Adipose tissue (tissue), 3 donors: ENCODE measurements around the gene VEGFA. TPM values are rescaled to one million over a fixed set of nuclear protein-coding genes. Genes with fewer than 3 reads are reported as not detected.

Source experiments
- H3K27ac ChIP-seq: one replicate; pipeline ENCODE4 v1.5.1; 2013; ENCODE audit warnings: low read depth, low read length
- WGBS, 3 donors: extraction: QIAGEN DNeasy Blood & Tissue Kit; methylation state at CpG; one replicate each; pipeline ENCODE4 v1.1.7; 2013; 5-methylcytosine and 5-hydroxymethylcytosine counted together
- polyA plus RNA-seq, 3 donors: library from polyadenylated mRNA; stranded (reverse); fragments of 200-250 nt; gene quantifications; one replicate each; pipeline ENCODE4 v1.2.3, GENCODE V29; 2013
- donor health status: healthy with polysubstance abuse.
- donor health status: Bipolar disorder and iron deficiency.
- donor health status: healthy.

The VEGFA gene
- polyA plus RNA-seq, 3 donors: 67.5 to 260 (median 90.8) TPM

GRCh38 chr6:43778131-43778855 is 8.3 kb downstream of the VEGFA start:
- H3K27ac ChIP-seq: no peak overlapping the region
- WGBS, 3 donors: 42 to 81% (median 79%) methylated on average over 4 of the region's 4 CpGs

- 67 to 89% (median 87%) methylated on average over 12 of the region's 12 CpGs for WGBS, 3 donors
- H3K27ac ChIP-seq: no peak overlapping the region
Observed at GRCh38 chr6:43778976-43779851, 9.2 kb downstream of the VEGFA start.

DNA sequence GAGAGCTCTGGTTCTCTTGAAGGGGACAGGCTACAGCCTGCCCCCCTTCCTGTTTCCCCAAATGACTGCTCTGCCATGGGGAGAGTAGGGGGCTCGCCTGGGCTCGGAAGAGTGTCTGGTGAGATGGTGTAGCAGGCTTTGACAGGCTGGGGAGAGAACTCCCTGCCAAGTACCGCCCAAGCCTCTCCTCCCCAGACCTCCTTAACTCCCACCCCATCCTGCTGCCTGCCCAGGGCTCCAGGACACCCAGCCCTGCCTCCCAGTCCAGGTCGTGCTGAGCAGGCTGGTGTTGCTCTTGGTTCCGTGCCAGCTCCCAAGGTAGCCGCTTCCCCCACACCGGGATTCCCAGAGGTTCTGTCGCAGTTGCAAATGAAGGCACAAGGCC is 9.8 kb downstream of the VEGFA start:
- 28 to 75% (median 72%) methylated on average over 8 of the region's 8 CpGs for WGBS, 3 donors
- no peak overlapping the region for H3K27ac ChIP-seq

DNA sequence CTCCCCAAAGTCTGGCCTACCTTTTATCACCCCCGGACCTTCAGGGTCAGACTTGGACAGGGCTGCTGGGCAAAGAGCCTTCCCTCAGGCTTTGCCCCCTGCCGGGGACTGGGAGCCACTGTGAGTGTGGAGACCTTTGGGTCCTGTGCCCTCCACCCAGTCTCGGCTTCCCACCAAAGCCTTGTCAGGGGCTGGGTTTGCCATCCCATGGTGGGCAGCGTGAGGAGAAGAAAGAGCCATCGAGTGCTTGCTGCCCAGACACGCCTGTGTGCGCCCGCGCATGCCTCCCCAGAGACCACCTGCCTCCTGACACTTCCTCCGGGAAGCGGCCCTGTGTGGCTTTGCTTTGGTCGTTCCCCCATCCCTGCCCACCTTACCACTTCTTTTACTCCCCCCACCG is 10.3 kb downstream of the VEGFA start:
- 86 to 89% (median 87%) methylated on average over 13 of the region's 13 CpGs for WGBS, 3 donors
- no peak overlapping the region for H3K27ac ChIP-seq

DNA sequence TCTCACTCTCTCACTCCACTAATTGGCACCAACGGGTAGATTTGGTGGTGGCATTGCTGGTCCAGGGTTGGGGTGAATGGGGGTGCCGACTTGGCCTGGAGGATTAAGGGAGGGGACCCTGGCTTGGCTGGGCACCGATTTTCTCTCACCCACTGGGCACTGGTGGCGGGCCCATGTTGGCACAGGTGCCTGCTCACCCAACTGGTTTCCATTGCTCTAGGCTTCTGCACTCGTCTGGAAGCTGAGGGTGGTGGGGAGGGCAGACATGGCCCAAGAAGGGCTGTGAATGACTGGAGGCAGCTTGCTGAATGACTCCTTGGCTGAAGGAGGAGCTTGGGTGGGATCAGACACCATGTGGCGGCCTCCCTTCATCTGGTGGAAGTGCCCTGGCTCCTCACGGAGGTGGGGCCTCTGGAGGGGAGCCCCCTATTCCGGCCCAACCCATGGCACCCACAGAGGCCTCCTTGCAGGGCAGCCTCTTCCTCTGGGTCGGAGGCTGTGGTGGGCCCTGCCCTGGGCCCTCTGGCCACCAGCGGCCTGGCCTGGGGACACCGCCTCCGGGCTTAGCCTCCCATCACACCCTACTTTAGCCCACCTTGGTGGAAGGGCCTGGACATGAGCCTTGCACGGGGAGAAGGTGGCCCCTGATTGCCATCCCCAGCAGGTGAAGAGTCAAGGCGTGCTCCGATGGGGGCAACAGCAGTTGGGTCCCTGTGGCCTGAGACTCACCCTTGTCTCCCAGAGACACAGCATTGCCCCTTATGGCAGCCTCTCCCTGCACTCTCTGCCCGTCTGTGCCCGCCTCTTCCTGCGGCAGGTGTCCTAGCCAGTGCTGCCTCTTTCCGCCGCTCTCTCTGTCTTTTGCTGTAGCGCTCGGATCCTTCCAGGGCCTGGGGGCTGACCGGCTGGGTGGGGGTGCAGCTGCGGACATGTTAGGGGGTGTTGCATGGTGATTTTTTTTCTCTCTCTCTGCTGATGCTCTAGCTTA is 11.2 kb downstream of the VEGFA start:
- WGBS, 3 donors: 76 to 91% (median 81%) methylated on average over 24 of the region's 24 CpGs
- H3K27ac ChIP-seq: no peak overlapping the region

GRCh38 chr6:43781941-43782704 is 12.1 kb downstream of the VEGFA start:
- WGBS, 3 donors: 40 to 87% (median 83%) methylated on average over 20 of the region's 20 CpGs
- H3K27ac ChIP-seq: no peak overlapping the region

DNA sequence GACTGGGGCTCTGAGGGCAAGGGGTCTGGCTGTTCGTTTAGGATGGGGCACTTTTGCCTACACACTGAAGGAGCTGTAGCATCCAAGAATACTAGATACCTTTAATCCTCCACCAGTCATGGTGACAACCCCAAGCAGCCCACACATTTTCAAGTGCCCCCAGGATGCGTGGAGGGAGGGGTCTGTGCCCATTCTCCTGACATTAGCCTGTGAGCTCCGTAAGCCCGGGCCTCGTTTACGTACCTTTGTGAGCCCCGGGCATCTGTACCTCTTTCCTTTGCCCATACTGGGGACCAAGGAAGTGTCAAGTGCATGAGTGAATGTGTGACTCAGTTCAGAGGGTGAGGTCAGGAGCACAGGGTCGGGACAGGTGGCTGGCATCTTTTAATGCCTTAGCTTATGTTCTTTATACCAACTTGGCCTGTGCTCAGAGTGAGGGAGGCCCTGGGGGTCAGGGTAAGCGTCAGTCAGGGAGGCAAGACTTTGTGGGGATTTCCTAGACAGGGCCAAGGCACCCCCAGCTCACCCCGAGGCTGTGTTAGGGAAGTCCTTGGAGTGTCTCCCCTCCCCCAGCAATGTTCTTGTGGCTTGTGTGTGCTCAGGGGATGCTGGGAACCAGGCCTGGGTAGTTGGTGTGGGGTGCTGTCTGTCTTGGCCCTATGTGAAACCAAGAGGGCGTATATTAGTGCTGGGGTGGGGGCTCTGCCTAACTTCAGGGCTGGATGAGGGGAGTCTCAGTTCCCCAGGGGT is 12.9 kb downstream of the VEGFA start:
- no peak overlapping the region for H3K27ac ChIP-seq
- 75 to 84% (median 77%) methylated on average over 11 of the region's 11 CpGs for WGBS, 3 donors

DNA sequence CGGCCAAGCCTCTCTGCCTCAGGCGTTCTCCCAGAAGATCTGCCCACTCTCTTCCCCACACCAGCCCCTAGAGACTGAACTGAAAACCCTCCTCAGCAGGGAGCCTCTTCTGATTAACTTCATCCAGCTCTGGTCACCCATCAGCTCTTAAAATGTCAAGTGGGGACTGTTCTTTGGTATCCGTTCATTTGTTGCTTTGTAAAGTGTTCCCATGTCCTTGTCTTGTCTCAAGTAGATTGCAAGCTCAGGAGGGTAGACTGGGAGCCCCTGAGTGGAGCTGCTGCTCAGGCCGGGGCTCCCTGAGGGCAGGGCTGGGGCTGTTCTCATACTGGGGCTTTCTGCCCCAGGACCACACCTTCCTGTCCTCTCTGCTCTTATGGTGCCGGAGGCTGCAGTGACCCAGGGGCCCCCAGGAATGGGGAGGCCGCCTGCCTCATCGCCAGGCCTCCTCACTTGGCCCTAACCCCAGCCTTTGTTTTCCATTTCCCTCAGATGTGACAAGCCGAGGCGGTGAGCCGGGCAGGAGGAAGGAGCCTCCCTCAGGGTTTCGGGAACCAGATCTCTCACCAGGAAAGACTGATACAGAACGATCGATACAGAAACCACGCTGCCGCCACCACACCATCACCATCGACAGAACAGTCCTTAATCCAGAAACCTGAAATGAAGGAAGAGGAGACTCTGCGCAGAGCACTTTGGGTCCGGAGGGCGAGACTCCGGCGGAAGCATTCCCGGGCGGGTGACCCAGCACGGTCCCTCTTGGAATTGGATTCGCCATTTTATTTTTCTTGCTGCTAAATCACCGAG is 14.2 kb downstream of the VEGFA start:
- no peak overlapping the region for H3K27ac ChIP-seq
- WGBS, 3 donors: 79 to 88% (median 82%) methylated on average over 25 to 26 of the region's 26 CpGs

DNA sequence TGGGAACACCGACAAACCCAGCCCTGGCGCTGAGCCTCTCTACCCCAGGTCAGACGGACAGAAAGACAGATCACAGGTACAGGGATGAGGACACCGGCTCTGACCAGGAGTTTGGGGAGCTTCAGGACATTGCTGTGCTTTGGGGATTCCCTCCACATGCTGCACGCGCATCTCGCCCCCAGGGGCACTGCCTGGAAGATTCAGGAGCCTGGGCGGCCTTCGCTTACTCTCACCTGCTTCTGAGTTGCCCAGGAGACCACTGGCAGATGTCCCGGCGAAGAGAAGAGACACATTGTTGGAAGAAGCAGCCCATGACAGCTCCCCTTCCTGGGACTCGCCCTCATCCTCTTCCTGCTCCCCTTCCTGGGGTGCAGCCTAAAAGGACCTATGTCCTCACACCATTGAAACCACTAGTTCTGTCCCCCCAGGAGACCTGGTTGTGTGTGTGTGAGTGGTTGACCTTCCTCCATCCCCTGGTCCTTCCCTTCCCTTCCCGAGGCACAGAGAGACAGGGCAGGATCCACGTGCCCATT is 15.3 kb downstream of the VEGFA start:
- WGBS, 3 donors: 76 to 84% (median 81%) methylated on average over 14 of the region's 14 CpGs
- no peak overlapping the region for H3K27ac ChIP-seq

- WGBS, 3 donors: 33 to 86% (median 84%) methylated on average over 3 of the region's 3 CpGs
- H3K27ac ChIP-seq: no peak overlapping the region
Observed at GRCh38 chr6:43785904-43786303, 15.9 kb downstream of the VEGFA start.

DNA sequence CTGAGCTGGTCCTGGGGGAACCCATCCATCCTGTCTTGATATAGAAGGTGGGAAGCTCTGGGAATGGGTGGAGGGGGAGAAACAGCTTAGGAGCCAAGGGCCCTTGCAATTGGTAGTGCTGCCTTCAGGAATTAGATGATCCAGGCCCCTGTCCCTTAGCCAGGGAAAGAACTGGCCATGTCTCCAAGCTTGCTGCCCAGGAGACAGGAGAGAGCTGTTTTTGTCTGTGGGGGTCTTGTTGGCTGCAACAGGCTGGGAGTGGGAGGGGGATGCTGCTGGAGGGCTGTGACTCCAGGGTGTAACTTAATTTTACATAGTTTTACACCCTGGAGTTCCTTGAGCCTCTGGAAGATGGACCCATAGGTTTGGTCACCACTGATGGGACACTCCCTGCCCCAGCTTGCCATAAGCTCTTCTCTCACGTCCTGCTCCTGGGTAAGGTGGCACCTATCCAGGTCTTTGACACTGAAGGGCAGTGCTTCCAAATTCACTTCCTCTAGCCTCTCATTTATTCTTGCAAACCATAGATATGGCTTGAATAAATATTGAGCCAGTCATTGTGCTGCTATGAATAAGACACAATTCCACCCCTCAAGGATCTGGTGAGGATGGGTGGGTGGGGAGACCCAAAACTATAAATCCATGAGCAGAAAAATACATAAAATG is 16.8 kb downstream of the VEGFA start:
- no peak overlapping the region for H3K27ac ChIP-seq
- WGBS, 3 donors: 26 to 73% (median 54%) methylated on average over 1 of the region's 1 CpG

- WGBS, 3 donors: 83 to 91% (median 87%) methylated on average over 5 of the region's 5 CpGs
- H3K27ac ChIP-seq: no peak overlapping the region
Observed at GRCh38 chr6:43788301-43788700, 18.3 kb downstream of the VEGFA start.

DNA sequence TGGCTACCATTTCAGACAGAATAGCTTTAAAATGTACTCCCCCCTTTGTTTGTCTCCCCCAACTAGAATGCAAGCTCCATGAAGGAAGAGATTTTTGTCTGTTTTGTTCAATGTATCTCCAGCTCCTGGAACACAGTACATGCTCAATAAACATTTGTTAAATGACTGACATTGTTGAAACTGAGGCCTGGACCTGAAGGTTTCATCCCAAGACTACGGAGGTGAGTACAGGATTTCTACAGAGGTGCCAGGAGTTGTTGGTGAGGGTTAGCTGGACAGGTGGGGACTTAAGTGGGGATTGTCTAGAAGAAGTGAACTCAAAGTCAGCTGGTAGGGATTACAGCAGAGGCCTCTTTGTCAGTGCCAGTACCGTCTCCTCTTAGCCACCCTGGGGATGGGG is 19.4 kb downstream of the VEGFA start:
- H3K27ac ChIP-seq: no peak overlapping the region
- 54 to 84% (median 64%) methylated on average over 2 of the region's 2 CpGs for WGBS, 3 donors

DNA sequence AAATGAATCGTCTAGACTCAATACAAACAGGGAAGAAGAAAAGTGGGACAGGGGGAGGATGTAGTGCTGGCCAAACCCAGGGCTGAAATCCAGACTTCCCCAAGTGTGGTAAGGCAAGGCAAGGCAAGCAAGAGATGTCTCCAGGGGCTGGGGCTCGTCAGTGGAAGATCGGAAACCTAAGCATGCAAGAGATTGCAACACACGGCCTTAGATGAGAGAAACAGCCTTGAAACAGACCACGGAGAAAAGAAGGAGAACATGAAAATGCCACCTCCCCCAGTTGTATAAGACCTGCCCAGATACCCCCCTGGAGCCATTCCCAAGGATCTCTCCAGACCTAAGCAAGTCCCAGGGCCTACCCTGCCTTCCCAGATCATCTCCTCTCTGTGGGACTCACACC is 20.0 kb downstream of the VEGFA start:
- no peak overlapping the region for H3K27ac ChIP-seq
- 22 to 40% (median 29%) methylated on average over 4 to 5 of the region's 5 CpGs for WGBS, 3 donors

DNA sequence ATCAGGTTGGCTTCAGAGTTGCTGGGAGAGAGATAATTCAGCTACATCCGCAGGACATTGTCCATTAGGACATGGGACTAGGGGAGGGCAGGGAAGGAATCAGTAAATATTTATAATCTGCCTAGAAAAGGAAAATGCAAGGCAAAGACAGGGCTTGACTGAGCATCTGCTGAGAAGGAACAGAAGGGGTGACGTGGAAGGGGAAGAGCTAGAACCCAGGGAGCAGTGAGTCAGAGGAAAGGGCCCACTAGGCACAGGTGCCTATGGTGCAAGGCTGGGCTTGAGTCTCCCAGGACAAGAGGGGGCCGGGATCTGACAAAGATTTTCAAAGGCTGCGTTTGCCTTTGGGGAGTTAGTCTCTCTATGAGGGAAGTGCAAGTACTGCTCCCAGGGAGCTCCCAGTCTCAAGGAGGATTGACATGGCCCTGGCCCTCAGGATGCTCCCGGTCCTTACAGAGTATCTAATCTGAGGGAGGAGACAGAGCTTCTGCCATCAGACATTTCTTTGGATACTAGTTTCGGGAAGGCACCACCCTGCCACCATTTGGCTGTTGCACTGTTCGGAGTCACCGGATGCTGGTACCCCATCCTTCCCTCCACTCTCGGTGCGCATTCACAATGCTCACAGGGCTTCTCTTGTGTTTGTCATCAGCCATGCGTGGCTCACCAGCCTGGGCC is 21.9 kb downstream of the VEGFA start:
- 75 to 83% (median 80%) methylated on average over 11 of the region's 11 CpGs for WGBS, 3 donors
- H3K27ac ChIP-seq: no peak overlapping the region
